MV-4-11 (cell line): ENCODE data around the gene TRIM41.
"Not testable (repeated sequence)": the region's sequence is repeated elsewhere in the genome, so short reads cannot be mapped to it uniquely, and the experiment has no call there.

Source experiments
- DNase-seq: peaks from one replicate; lab custom pipeline; 2025; lab: John Stamatoyannopoulos, UW

TRIM41 gene

DNA sequence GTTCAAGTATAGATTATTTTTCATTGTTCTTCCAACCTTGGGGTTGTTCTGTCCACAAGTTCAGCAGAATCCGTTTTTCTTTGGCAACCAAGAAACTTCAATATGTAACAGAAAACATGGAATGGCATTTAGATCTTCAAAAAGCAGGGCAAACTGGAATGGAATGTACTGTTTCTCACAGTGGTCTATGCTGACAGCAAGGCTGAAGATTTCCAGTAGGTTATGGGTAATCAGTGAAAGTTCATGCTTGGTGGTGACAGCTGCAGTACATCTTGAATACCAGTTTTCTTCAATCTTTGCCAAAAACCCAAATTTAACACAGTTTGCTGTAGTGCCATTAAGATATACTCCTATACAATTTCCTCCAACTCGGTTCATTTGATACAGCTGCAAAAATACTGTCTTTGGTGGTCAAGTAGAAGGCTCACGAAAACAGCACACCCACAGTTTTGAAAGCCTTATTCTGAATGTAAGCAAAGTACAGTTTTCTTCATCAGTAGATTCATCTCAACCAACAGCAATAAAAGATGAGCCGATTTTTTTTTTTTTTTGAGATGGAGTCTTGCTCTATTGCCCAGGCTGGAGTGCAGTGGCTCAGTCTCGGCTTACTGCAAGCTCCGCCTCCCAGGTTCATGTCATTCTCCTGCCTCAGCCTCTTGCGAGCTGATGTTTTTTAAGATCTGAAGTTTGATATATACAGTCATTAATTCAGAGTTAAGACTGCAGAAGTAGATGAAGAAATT lies 32.9 kb downstream of the TRIM41 start:
- DNase-seq, result no peak

- DNase-seq, result no peak
Observed at GRCh38 chr5:181258576-181258975, 35.5 kb downstream of the TRIM41 start.

GRCh38 chr5:181259283-181259682 lies 36.2 kb downstream of the TRIM41 start:
- no peak for DNase-seq

GRCh38 chr5:181259974-181260719 lies 37.1 kb downstream of the TRIM41 start:
- DNase-seq, result no peak

DNA sequence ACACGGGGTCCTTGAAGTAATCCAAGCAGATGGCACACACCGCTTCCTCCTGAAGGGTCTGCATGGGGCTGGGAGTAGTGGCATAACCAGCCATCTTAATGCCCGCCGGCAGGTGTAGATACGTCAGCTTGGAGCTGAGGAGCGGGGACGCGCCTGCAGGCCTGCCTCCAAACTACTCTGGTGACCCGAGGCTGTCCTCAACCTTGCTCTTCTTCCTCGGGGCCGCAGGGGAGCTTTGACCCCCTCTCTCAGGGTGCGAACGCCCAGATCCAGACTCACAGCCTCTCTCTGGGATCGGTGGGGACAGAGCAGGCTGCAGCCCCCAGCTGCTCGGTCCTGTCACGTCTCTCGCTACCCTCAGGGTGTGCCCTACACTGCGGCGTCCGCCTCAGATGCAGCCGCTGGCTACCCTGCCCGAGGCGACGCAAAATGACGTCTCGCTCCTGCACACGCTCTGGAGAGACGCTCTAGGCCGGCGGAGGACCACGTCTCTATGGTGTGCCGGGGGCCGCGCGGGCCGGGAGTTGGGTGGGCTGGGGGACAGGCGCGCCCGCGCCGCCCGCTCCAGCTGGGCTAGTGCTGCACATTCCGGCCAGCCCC lies 37.7 kb downstream of the TRIM41 start, which contains the start of gene TRIM52:
TRIM52 (minus strand) TSS at position 424 of the 600 bp plus-strand sequence; CDS start at position 94, 330 bp downstream.
- DNase-seq, result no peak

DNA sequence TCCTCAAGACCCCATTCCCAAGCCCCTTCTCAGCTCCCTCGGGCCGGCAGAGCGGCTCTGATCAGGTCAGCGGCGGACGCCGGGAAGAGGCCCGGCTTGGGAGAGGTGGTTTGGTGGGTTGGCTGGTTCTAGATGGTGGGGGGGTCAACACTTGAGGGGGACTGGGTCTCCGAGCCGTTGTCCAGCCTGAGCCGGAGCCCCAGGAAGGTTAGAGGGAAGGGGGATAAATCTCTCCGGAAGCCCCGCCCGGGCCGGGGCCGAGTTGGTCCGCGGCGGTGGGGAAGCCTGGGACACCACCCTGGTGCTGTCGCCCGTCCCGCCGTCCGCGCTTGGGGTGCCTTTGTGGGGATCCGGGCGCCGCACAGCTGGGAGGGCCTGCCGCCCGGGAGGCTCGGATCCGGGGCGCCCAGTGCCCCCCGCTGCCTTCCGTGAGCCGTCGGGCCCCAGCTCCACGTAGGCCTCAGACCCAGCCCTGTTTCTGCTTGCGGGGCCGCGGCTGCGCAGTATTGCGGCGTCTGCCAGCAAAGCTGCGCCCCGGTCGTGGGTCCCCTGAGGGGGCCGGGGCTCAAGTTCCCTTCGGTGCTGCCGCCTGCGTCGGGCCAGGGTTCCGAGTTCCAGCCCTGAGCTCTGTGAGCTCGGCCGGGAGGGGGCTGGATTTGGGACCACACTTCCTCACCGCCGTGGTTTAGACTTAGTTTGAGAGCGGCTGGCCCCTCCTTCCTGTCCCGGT lies 38.4 kb downstream of the TRIM41 start:
- DNase-seq, result no peak

GRCh38 chr5:181263633-181264032 lies 40.6 kb downstream of the TRIM41 start:
- DNase-seq, result no peak

- DNase-seq, result no peak
Observed at GRCh38 chr5:181265092-181265671, 42.1 kb downstream of the TRIM41 start.

DNA sequence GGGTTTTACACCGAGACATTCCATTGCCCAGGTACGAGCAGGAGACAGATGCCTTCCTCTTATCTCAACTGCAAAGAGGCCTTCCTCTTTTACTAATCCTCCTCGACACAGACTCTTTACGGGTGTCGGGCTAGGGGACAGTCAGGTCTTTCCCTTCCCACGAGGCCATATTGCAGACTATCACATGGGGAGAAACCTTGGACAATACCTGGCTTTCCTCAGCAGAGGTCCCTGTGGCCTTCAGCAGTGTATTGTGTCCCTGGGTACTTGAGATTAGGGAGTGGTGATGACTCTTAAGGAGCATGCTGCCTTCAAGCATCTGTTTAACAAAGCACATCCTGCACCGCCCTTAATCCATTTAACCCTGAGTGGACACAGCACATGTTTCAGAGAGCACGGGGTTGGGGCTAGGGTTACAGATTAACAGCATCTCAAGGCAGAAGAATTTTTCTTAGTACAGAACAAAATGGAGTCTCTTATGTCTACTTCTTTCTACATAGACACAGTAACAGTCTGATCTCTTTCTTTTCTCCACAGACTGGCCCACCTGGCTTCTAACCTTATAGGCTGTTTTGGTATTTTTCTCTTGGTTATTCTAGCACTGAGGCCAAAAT lies 44.3 kb downstream of the TRIM41 start:
- DNase-seq, result not testable (repeated sequence)

- DNase-seq, result not testable (repeated sequence)
Observed at GRCh38 chr5:181267907-181268306, 44.8 kb downstream of the TRIM41 start.

GRCh38 chr5:181271081-181271480 lies 48.0 kb downstream of the TRIM41 start:
- DNase-seq, result no peak

DNA sequence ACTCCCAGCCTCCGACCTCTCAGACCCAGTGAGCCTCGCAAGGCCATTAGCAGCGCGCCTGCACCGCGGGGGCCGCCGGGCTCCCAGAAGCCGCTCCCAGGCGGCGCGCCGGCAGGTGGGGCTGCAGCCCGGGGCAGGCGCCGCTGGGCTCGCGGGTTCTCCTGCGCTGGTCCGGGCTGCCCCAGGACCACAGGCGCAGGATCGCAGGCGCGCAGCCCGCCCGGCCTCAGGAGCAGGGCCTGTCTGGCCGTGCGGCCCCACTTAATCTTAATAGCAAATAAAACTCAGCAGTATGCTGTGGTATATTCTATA lies 50.3 kb downstream of the TRIM41 start:
- DNase-seq, result not testable (repeated sequence)

DNA sequence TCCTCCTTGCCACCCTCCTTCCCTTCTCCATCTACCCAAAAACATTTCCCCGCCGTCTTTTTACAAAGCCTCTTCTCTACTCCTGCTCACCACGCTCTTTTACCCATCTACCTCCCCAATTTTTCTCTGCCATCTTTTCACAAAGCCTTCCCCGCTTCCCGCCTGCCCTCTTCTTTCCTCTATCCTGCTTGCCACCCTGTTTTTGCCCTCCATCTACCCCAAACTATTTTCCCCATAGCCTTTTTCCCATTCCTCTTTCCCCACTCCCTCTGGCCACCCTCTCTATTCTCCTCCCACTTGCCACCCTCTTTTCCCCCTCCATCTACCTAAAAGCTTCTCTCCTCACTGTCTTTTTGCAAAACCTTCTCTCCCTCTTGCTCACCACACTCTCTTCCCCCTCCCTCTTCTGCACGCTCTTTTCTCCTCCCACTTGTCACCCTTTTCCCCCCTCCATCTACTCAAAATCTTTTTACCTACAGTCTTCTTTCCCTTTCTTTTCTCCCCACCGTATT lies 57.2 kb downstream of the TRIM41 start:
- no peak for DNase-seq

- no peak for DNase-seq
Observed at GRCh38 chr5:181281077-181281983, 58.2 kb downstream of the TRIM41 start.

- DNase-seq, result no peak
Observed at GRCh38 chr5:181281984-181282316, 58.9 kb downstream of the TRIM41 start.

- DNase-seq, result not testable (repeated sequence)
Observed at GRCh38 chr5:181282415-181282814, 59.3 kb downstream of the TRIM41 start.

- DNase-seq, result no peak
Observed at GRCh38 chr5:181282874-181283273, 59.8 kb downstream of the TRIM41 start.

DNA sequence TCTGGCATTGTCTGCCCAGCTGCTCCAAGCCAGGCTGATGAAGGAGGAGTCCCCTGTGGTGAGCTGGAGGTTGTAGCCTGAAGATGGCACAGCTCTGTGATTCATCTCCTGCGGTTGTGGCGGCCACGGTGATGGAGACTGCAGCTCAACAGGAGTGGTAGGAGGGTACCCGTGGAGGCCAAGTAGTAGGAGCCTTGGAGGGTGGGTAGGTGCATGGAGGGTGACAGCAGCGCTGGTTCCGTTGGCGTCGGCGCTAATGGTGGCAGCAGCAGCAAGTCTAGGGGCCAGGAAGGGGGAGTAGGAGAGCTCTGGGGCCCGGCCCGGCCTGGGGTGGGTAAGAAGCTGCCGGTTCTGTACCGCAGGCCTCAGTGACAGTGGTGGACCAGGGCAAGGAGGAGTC lies 60.3 kb downstream of the TRIM41 start:
- no peak for DNase-seq

- DNase-seq, result not testable (repeated sequence)
Observed at GRCh38 chr5:181283841-181284755, 61.0 kb downstream of the TRIM41 start.
